ENCODE measurements around the gene GASK1B. TPM values are rescaled to one million over a fixed set of nuclear protein-coding genes. Genes with fewer than 3 reads are reported as not detected.

GASK1B gene
- total RNA-seq, 1 experiment from 2014 or later = 1.1 TPM

GRCh38 chr4:158164768-158165213 lies 8.0 kb downstream of the GASK1B start:
- Histone ChIP-seq H3K36me3 (ENCODE audit: control insufficient read depth, insufficient read depth, low read length) (no peaks in the 10 kb centered on the region), H3K27me3 (ENCODE audit: control insufficient read depth, insufficient read depth, low read length) (no peaks in the 10 kb centered on the region), H3K27ac (ENCODE audit: low read length) (no peak overlapping the region), H3K4me1 (ENCODE audit: control insufficient read depth, insufficient read depth, low read length) (no peaks in the 10 kb centered on the region), H3K9me3 (ENCODE audit: control insufficient read depth, insufficient read depth, low read depth, low read length) (no peaks in the 10 kb centered on the region), H3K4me3 (ENCODE audit: low read depth in 2 of 2, low read length in 2 of 2) (no peak overlapping the region)
- ChIA-PET CTCF (no interaction called here), POLR2A (no interaction called here)
- no TSS peak for BruUV-seq (replicated peaks)
- DNase-seq (ENCODE audit: low read depth, low spot score) (no peak), ATAC-seq (no peak)
- TF ChIP-seq SIN3A (IDR thresholded peaks at IDR 0.05; ENCODE audit: borderline replicate concordance, insufficient read depth, low read depth, low read length) (no peak), REST (IDR thresholded peaks at IDR 0.05; ENCODE audit: insufficient read depth in 1 of 2, low read depth in 2 of 2, low read length in 1 of 2) (no peak), TCF7L2 (IDR thresholded peaks at IDR 0.05; ENCODE audit: low read depth, low read length) (no peak), POLR2AphosphoS5 (IDR thresholded peaks at IDR 0.05; ENCODE audit: low read depth, low read length) (no peak), CTCF (IDR thresholded peaks at IDR 0.05) (no peak)
- in situ Hi-C loops (cut with HindIII; ENCODE audit: low pct_unique_long_range_greater_than_20kb, low sequenced_read_pairs) (no loop called here), intact Hi-C loops (cut with micrococcal nuclease; ENCODE audit: unreplicated experiment) (no loop called here)

GRCh38 chr4:158163941-158164767 lies 8.7 kb downstream of the GASK1B start:
- H3K9me3 ChIP-seq (ENCODE audit: control insufficient read depth, insufficient read depth, low read depth, low read length) = no peaks in the 10 kb centered on the region
- BruUV-seq (replicated peaks) = no TSS peak
- no peaks in the 10 kb centered on the region for H3K4me1 ChIP-seq (ENCODE audit: control insufficient read depth, insufficient read depth, low read length)
- no peak overlapping the region for H3K27ac ChIP-seq (ENCODE audit: low read length)
- intact Hi-C loops (cut with micrococcal nuclease; ENCODE audit: unreplicated experiment) (no loop called here), in situ Hi-C loops (cut with HindIII; ENCODE audit: low pct_unique_long_range_greater_than_20kb, low sequenced_read_pairs) (no loop called here)
- ATAC-seq (no peak), DNase-seq (ENCODE audit: low read depth, low spot score) (no peak)
- no peaks in the 10 kb centered on the region for H3K36me3 ChIP-seq (ENCODE audit: control insufficient read depth, insufficient read depth, low read length)
- H3K27me3 ChIP-seq (ENCODE audit: control insufficient read depth, insufficient read depth, low read length) = no peaks in the 10 kb centered on the region
- POLR2A ChIA-PET = interaction anchor here (0.5 kb wide), 1 partner anchor 39 kb away, joined by 3 read pairs; no protein-coding TSS in a partner anchor
- no peak overlapping the region for H3K4me3 ChIP-seq (ENCODE audit: low read depth in 2 of 2, low read length in 2 of 2)
- CTCF ChIA-PET = no interaction called here
- TF ChIP-seq TCF7L2 (IDR thresholded peaks at IDR 0.05; ENCODE audit: low read depth, low read length) (no peak), REST (IDR thresholded peaks at IDR 0.05; ENCODE audit: insufficient read depth in 1 of 2, low read depth in 2 of 2, low read length in 1 of 2) (no peak), POLR2AphosphoS5 (IDR thresholded peaks at IDR 0.05; ENCODE audit: low read depth, low read length) (no peak), CTCF (IDR thresholded peaks at IDR 0.05) (no peak; the same call in 1 of the 2 replicates), SIN3A (IDR thresholded peaks at IDR 0.05; ENCODE audit: borderline replicate concordance, insufficient read depth, low read depth, low read length) (no peak)
